Duodenal mucosa (tissue), 2 donors: ENCODE results near the gene BST1.

Source experiments
- H3K27ac ChIP-seq: one replicate; pipeline ENCODE4 v1.7.0; 2013; ENCODE audit warnings: low read depth, low read length
- H3K27me3 ChIP-seq, 2 donors: one replicate each; pipeline ENCODE4 v1.7.0; 2013; ENCODE audit warnings: low read length in 2 of 2, control low read depth in 1 of 2; ENCODE audit not compliant: insufficient read depth in 2 of 2, control insufficient read depth in 1 of 2
- H3K36me3 ChIP-seq, 2 donors: one replicate each; pipeline ENCODE4 v1.7.0; 2013; ENCODE audit warnings: low read length in 2 of 2, control low read depth in 1 of 2; ENCODE audit not compliant: insufficient read depth in 2 of 2, control insufficient read depth in 1 of 2
- H3K4me1 ChIP-seq, 2 donors: one replicate each; pipeline ENCODE4 v1.7.0; 2013; ENCODE audit warnings: low read length in 2 of 2, control low read depth in 1 of 2; ENCODE audit not compliant: insufficient read depth in 2 of 2, control insufficient read depth in 1 of 2
- H3K4me3 ChIP-seq, 2 donors: one replicate each; pipeline ENCODE4 v1.7.0; 2013; ENCODE audit warnings: low read length in 2 of 2, low read depth in 1 of 2
- H3K9ac ChIP-seq, 2 donors: one replicate each; pipeline ENCODE4 v1.7.0; 2013; ENCODE audit warnings: low read length in 2 of 2, low read depth in 1 of 2
- H3K9me3 ChIP-seq, 2 donors: one replicate each; pipeline ENCODE4 v1.7.0; 2013; ENCODE audit warnings: low read length in 2 of 2, control low read depth in 1 of 2; ENCODE audit not compliant: control insufficient read depth in 1 of 2

The BST1 gene

DNA sequence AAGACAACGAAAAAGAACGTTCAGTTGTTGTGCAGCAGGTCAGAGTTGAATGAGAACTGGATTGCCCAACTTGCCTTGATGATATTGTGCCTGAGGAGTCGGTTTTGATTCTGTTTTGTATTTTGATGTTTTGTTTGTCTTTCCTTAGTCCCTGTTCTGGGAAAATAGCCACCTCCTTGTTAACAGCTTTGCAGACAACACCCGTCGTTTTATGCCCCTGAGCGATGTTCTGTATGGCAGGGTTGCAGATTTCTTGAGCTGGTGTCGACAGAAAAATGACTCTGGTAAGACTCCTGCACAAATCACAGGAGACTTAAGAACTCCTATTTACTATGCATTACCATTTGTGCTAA is 4.5 kb downstream of the BST1 start:
- H3K4me3 ChIP-seq: no peak overlapping the region
- H3K36me3 ChIP-seq: peaks cover 2% of the 10 kb centered on the region in 2 donors
- H3K27me3 ChIP-seq: no peaks in the 10 kb centered on the region
- peaks cover under 1 to 7% of the 10 kb centered on the region in 2 donors for H3K4me1 ChIP-seq
- H3K9ac ChIP-seq: no peak overlapping the region
- no peaks in the 10 kb centered on the region for H3K9me3 ChIP-seq
- no peak overlapping the region for H3K27ac ChIP-seq

DNA sequence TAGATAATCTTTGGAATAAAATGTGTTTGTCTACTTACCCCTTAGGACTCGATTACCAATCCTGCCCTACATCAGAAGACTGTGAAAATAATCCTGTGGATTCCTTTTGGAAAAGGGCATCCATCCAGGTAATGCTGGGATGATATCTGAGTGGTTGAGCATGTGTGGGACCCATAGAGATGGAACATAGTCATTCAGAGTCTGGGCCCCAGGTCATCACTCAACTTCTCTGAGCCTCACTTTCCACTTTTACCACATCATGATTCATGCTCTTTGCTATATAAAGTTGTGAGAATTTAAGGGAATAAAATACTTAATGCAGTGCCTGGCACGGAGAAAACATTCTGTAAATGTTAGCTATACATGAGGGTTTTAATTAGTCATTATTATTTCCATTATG is 8.9 kb downstream of the BST1 start:
- H3K27ac ChIP-seq: no peak overlapping the region
- H3K36me3 ChIP-seq: peaks cover 2 to 14% of the 10 kb centered on the region in 2 donors
- H3K27me3 ChIP-seq: no peaks in the 10 kb centered on the region
- no peaks in the 10 kb centered on the region for H3K9me3 ChIP-seq
- H3K4me3 ChIP-seq: no peak overlapping the region
- no peaks in the 10 kb centered on the region for H3K4me1 ChIP-seq
- no peak overlapping the region for H3K9ac ChIP-seq

DNA sequence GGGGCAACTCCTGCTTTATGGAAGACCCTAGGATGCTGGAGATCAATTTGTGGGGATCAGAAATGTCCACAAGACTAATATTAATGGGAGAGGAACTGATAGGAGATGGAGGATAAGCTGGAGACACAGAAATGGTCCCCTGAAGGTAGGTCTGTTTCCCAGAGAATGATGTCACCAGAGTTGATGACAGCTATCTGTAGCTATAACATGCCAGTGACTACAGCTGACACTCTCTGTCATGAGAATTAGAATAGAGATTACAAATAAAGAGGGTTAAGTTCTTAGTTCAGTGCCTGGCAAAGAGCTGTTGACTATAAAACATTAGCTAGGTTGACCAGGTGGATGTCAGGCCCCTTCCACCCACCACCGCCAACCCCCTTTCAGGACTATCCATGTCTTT is 9.3 kb downstream of the BST1 start:
- Histone ChIP-seq H3K4me1 (no peaks in the 10 kb centered on the region), H3K27ac (no peak overlapping the region), H3K36me3 (peaks cover 2 to 14% of the 10 kb centered on the region in 2 donors), H3K9me3 (no peaks in the 10 kb centered on the region), H3K27me3 (no peaks in the 10 kb centered on the region), H3K9ac (no peak overlapping the region), H3K4me3 (no peak overlapping the region)

DNA sequence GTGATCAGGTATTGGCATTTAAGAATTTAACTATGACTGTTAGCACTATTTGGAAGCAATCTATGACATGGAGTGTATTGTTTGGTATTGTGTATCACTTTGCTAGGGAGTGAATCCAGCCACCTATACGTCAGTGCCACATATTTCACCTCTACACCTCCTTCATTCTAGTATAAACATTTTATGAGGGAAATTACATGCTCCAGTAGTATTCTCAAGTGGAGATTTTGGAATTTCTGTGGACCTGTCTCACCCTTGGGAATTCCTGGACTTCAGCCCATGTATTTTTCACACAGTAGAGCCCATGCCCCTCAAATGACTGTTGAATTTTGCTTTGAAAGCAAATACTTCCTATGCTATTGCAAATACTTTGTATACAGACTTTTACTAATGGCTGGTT is 11.3 kb downstream of the BST1 start:
- Histone ChIP-seq H3K27me3 (no peaks in the 10 kb centered on the region), H3K27ac (no peak overlapping the region), H3K9me3 (no peaks in the 10 kb centered on the region), H3K36me3 (peaks cover 3 to 18% of the 10 kb centered on the region in 2 donors), H3K9ac (no peak overlapping the region), H3K4me3 (no peak overlapping the region), H3K4me1 (no peaks in the 10 kb centered on the region)

DNA sequence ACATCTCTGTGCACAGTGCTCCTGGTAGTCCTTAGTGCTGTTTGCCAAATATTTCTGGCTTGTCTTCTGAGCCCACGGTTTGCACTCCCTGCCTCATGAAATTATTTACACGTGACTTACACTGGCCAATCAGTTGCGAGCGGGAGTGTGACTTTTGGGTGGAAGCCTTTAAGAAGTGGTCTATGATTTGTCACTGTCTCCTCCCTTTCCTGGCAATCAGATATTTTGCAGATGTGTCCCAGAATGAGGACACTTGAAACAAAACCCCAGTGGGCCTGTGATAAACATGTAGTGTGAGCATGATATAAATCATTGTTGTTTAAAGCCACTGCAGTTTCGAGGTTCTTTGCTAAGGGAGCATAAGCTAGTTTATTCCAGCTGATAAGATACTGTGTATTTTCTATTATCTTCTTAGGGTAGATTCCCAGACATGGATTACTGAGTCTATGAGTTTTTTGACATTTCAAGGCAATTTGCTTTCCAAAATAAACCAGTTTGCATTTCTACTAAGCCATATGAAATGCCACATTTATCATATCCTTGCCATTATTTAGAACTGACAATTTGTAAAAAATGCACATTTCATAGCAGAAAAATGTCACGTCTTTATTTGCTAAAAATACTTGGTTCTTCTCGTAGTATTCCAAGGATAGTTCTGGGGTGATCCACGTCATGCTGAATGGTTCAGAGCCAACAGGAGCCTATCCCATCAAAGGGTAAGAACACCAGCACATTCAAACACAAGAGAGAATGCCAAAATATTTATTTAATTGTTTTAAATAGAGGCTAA is 12.0 kb downstream of the BST1 start:
- Histone ChIP-seq H3K4me3 (no peak overlapping the region), H3K9me3 (no peaks in the 10 kb centered on the region), H3K36me3 (peaks cover 3 to 23% of the 10 kb centered on the region in 2 donors), H3K27ac (no peak overlapping the region), H3K4me1 (no peaks in the 10 kb centered on the region), H3K9ac (no peak overlapping the region), H3K27me3 (no peaks in the 10 kb centered on the region)

DNA sequence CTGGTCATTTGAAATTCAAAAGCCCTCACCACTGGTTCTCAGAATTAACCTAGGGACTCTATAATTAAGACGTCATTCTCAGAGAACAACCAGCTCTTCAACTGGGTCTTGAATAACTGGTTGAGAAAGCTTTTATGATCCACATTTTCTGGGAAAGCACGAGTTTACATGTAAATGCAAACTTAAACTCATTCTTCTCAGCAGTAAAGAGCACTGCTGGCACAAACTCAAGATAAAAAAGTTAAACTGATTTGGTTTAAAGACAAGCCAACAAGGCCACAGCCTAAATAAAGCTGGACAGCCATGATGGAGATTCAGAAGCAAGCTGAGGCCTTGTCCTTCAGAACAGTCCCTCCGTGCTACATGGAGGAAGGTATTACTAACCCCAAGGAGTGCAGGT is 13.2 kb downstream of the BST1 start:
- peaks cover 3 to 25% of the 10 kb centered on the region in 2 donors for H3K36me3 ChIP-seq
- no peaks in the 10 kb centered on the region for H3K4me1 ChIP-seq
- no peak overlapping the region for H3K9ac ChIP-seq
- H3K27ac ChIP-seq: no peak overlapping the region
- no peaks in the 10 kb centered on the region for H3K9me3 ChIP-seq
- no peaks in the 10 kb centered on the region for H3K27me3 ChIP-seq
- H3K4me3 ChIP-seq: no peak overlapping the region

DNA sequence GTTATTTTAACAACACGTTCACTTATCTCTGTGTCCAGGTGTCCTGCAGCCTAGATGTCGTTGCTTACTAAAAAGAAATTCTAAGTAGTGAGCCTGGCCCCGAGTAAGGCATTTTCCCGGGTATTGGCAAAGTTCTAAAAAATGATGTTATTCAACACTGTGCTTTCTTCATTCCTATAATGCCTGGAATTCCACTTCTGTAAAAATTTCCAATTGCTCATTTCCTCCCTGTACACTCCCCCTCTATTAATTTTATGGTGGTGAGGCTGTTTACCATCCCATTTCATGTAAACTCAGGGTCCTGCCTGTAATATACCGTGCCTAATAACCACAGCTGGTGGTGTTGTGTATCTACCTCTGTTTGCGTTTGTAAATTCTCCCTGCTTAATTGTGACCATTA is 14.2 kb downstream of the BST1 start:
- Histone ChIP-seq H3K4me1 (no peaks in the 10 kb centered on the region), H3K27ac (no peak overlapping the region), H3K9me3 (no peaks in the 10 kb centered on the region), H3K9ac (no peak overlapping the region), H3K27me3 (no peaks in the 10 kb centered on the region), H3K4me3 (no peak overlapping the region), H3K36me3 (peaks cover 3 to 30% of the 10 kb centered on the region in 2 donors)

DNA sequence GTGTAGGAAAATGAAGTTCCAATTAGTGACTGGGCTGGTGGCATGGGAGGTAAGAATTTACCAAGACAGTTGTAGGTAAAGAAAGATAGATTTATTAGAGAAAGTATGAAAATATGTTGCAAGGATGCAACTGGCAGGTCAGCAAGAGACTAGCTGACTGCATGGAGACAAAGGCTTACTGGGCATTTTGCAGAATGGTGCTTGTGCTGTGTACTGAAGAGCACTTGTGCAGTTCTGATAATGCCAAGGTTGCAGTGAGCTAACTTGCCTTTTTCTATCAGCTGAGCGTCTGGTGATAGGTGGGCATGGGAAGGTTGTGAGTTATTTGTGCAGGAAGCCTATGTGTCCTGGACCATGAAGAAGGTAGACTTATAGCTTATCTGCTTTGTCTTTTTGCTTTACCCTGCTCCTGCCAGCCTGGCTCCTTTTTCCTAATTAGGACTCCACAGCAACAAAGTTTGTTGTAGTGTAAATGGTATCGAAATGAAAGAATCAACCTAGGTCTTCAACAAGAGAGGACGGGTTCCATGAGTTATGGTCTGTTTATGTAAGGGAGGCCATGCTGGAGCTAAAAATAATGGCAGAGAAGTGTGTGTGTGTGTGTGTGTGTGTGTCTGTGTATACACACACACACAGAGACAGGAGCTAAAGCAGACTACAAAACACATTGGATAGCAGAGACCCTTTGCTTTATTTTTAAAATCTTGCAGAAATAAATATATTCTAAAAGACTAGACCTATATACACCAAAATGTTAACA is 15.0 kb downstream of the BST1 start:
- Histone ChIP-seq H3K27me3 (no peaks in the 10 kb centered on the region), H3K4me3 (no peak overlapping the region), H3K36me3 (peaks cover 3 to 27% of the 10 kb centered on the region in 2 donors), H3K4me1 (no peaks in the 10 kb centered on the region), H3K27ac (no peak overlapping the region), H3K9me3 (no peaks in the 10 kb centered on the region), H3K9ac (no peak overlapping the region)

DNA sequence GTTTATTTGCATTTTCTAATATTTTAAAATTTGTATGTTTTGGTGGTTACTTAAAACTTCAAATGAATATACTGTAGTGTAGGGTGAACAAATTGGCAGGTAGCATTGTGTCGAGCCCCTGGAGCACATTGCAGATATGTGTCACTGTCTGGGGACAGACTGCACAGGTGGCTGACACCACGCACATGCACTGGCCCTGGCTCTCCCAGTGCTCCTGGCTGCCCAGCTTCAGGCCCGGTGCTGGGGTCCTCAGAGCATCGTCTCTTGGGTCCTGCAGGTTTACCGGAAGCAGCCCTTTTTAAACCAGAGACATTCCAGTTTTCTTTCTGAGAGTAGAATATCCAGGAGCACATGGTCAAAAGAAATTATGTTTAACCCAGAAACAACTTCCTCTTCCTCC is 15.6 kb downstream of the BST1 start:
- Histone ChIP-seq H3K27me3 (no peaks in the 10 kb centered on the region), H3K4me3 (no peak overlapping the region), H3K4me1 (no peaks in the 10 kb centered on the region), H3K9ac (no peak overlapping the region), H3K9me3 (no peaks in the 10 kb centered on the region), H3K36me3 (peaks cover 3 to 31% of the 10 kb centered on the region in 2 donors), H3K27ac (no peak overlapping the region)

DNA sequence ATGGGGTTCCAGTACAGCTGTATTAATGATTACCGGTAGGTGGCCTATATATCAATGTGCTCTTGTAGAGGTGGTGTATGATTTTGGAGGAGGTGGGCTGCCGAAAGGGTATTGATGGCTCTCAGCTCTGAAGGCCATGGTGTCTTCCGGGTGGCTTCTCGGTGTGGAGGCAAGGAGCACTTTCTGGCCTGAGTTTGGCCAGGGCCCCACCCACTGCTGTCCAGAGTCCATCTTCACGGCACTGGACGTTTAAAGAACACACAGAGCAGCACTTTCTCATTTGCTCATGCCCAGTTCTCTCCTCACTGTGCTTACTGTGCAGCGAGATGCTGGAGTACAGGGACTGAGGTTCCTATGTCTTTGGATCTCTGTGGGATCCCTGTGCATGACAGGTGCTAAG is 16.1 kb downstream of the BST1 start:
- Histone ChIP-seq H3K4me1 (no peaks in the 10 kb centered on the region), H3K27me3 (no peaks in the 10 kb centered on the region), H3K4me3 (no peak overlapping the region), H3K27ac (no peak overlapping the region), H3K9me3 (no peaks in the 10 kb centered on the region), H3K9ac (no peak overlapping the region), H3K36me3 (peaks cover 7 to 32% of the 10 kb centered on the region in 2 donors)
